Hepatocyte (in vitro differentiated cells): ENCODE results near the gene MAP3K8. TPM values are rescaled to one million over a fixed set of nuclear protein-coding genes. Genes with fewer than 3 reads are reported as not detected.

Experiments
- DNase-seq: peaks from one replicate; pipeline ENCODE4 v3.0.0-alpha.2; 2016; ENCODE audit warnings: low spot score
- H2AFZ ChIP-seq: fragments of 200-600 bp; sonication (generic); 2 replicates; pipeline ENCODE4 v1.6.0; 2016; ENCODE audit warnings: antibody characterized with exemption, mild to moderate bottlenecking
- H3K27ac ChIP-seq: fragments of 200-600 bp; sonication (generic); 2 replicates; pipeline ENCODE4 v1.5.1; 2016; ENCODE audit warnings: mild to moderate bottlenecking
- H3K27me3 ChIP-seq: fragments of 200-600 bp; sonication (generic); 2 replicates; pipeline ENCODE4 v1.6.1; 2016
- H3K36me3 ChIP-seq: fragments of 200-600 bp; sonication (generic); replicated peaks from 2 replicates; pipeline ENCODE4 v1.5.1; 2016; ENCODE audit warnings: low read depth; ENCODE audit not compliant: insufficient read depth
- H3K4me1 ChIP-seq: fragments of 200-600 bp; sonication (generic); 2 replicates; pipeline ENCODE4 v1.5.1; 2016; ENCODE audit warnings: mild to moderate bottlenecking, moderate library complexity; ENCODE audit not compliant: insufficient read depth
- H3K4me2 ChIP-seq: fragments of 200-600 bp; sonication (generic); 2 replicates; pipeline ENCODE4 v1.6.0; 2016
- H3K4me3 ChIP-seq: fragments of 200-600 bp; sonication (generic); 2 replicates; pipeline ENCODE4 v1.5.1; 2016; ENCODE audit warnings: mild to moderate bottlenecking
- H3K79me2 ChIP-seq: fragments of 200-600 bp; sonication (generic); 2 replicates; pipeline ENCODE4 v1.6.0; 2017; ENCODE audit warnings: mild to moderate bottlenecking
- H3K9me2 ChIP-seq: fragments of 200-600 bp; sonication (generic); replicated peaks from 2 replicates; pipeline ENCODE4 v1.6.0; 2017; ENCODE audit warnings: mild to moderate bottlenecking; ENCODE audit not compliant: insufficient read depth
- H3K9me3 ChIP-seq: fragments of 200-600 bp; sonication (generic); 2 replicates; pipeline ENCODE4 v1.5.1; 2016; ENCODE audit warnings: low read depth, mild to moderate bottlenecking
- H4K20me1 ChIP-seq: fragments of 200-600 bp; sonication (generic); 2 replicates; pipeline ENCODE4 v1.6.0; 2016; ENCODE audit warnings: mild to moderate bottlenecking; ENCODE audit not compliant: insufficient read depth, poor library complexity, severe bottlenecking
- EZH2 ChIP-seq: fragments of 200-600 bp; sonication (generic); IDR thresholded peaks from 2 replicates; pipeline ENCODE4 v1.6.1; 2016; ENCODE audit warnings: antibody characterized with exemption, mild to moderate bottlenecking, borderline replicate concordance
- EZH2phosphoT487 ChIP-seq: fragments of 200-600 bp; sonication (generic); IDR thresholded peaks from one replicate; pipeline ENCODE4 v1.6.1; 2018; ENCODE audit warnings: antibody characterized with exemption, mild to moderate bottlenecking, low read depth, moderate library complexity; ENCODE audit not compliant: unreplicated experiment, severe bottlenecking
- WGBS: methylation state at CpG from one replicate; pipeline ENCODE4 v1.1.6; 2016; ENCODE audit warnings: low lambda C conversion rate; ENCODE audit errors: missing lambda C conversion rate; 5-methylcytosine and 5-hydroxymethylcytosine counted together
- polyA plus RNA-seq: library from polyadenylated mRNA; unstranded; fragments of >200 nt; fragmentation: Nextera tagmentation; extraction: Ambion mirVana; gene quantifications from 2 replicates; pipeline ENCODE4 v1.2.1, GENCODE V29; 2016
- total RNA-seq: library from RNA; depleted of rRNA; stranded (reverse); fragments of >200 nt; gene quantifications from 2 replicates; pipeline ENCODE4 v1.2.3, GENCODE V29; 2014
- TF ChIP-seq, protein P1 (sequence below): fragments of 200-600 bp; sonication (generic); IDR thresholded peaks from 2 replicates; pipeline ENCODE4 v1.5.1; 2016; ENCODE audit warnings: antibody characterized with exemption, mild to moderate bottlenecking; ENCODE audit not compliant: poor library complexity

Gene MAP3K8
- total and polyA plus RNA-seq, 2 experiments from 2014 or later: 23.0 to 40.0 TPM

DNA sequence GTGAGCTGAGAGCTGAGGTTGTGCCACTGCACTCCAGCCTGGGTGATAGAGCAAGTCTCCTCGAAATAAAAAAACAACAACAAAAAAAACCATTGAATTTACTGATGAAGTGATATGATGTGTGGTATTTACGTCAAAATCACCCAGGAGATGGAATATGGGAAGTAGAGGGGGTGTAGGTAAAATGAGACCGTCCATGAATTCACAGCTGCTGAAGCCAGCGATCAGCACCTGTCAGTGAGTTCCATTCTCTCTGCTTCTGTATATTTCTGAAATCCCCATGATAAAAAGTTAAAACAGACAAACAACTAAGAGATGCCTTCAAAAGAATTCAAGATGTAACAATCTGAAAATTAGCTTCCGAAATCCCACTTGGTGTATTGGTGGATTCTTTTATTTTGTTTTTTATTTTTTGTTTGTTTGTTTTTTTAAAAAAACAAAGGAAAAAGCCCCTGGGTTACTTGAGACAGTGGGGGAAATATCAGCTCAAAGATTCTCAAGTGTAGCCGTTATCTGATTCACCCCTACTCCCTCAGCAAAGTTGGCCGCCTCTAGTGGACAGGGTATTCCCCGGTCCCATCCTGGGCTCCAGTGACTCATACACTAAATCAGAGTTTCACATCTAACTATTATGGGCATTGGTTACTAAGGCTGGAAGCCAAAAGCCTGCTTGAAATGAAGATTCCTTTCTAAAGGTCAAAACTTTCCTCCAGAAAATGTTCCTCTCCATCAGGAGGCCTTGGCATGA lies 76.4 kb downstream of the MAP3K8 start:
- no peaks in the 10 kb centered on the region for H3K79me2 ChIP-seq
- H3K9me2 ChIP-seq: no peaks in the 10 kb centered on the region
- H3K4me3 ChIP-seq: no peak overlapping the region
- H3K4me2 ChIP-seq: no peak overlapping the region
- TF ChIP-seq, protein P1, sequence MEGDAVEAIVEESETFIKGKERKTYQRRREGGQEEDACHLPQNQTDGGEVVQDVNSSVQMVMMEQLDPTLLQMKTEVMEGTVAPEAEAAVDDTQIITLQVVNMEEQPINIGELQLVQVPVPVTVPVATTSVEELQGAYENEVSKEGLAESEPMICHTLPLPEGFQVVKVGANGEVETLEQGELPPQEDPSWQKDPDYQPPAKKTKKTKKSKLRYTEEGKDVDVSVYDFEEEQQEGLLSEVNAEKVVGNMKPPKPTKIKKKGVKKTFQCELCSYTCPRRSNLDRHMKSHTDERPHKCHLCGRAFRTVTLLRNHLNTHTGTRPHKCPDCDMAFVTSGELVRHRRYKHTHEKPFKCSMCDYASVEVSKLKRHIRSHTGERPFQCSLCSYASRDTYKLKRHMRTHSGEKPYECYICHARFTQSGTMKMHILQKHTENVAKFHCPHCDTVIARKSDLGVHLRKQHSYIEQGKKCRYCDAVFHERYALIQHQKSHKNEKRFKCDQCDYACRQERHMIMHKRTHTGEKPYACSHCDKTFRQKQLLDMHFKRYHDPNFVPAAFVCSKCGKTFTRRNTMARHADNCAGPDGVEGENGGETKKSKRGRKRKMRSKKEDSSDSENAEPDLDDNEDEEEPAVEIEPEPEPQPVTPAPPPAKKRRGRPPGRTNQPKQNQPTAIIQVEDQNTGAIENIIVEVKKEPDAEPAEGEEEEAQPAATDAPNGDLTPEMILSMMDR: peak; percentile 4
- TF ChIP-seq EZH2phosphoT487 (no peak), EZH2 (no peak)
- H3K36me3 ChIP-seq: no peaks in the 10 kb centered on the region
- peak; percentile 33 for DNase-seq
- H3K27me3 ChIP-seq: no peaks in the 10 kb centered on the region
- no peaks in the 10 kb centered on the region for H3K4me1 ChIP-seq
- WGBS: 68% methylated on average over 8 of the region's 8 CpGs
- no peaks in the 10 kb centered on the region for H4K20me1 ChIP-seq
- no peak overlapping the region for H2AFZ ChIP-seq
- H3K27ac ChIP-seq: no peak overlapping the region
- H3K9me3 ChIP-seq: no peaks in the 10 kb centered on the region

DNA sequence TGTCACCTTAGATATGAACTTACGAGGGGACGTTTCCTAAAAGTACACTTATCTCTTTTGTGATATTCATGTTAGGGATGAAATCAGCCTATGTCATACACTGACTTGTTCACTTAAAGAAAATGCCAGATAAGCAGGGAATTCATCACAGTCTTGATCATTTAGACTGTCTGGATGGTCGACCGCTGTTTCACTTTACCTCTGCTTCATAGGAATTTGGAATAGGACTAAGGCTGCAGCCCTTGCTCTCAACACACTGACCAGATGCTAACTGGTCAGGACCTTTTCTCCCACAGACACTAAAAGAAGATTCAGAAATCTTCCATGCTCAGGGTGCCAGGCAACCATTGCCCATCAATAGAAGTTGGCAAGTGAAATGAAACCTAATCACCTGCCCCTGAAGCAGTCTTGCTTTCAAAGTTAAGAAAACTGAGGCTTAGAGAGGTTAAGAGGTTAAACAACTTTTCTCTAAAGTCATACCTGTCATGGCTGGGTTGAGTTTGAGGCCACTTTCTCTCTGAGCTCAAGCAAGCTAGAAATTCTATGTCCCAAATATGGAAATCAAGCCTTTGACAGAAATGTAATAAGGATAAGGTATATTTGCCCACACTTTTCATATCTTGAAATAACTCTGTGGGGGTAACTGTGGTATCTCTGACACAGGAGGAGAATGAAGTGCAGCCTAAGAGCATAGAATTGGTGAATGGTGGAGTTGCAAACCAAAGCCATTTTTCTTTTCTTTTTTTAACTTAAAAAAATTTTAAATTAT lies 77.1 kb downstream of the MAP3K8 start:
- Histone ChIP-seq H2AFZ (no peak overlapping the region), H3K4me2 (no peak overlapping the region), H3K4me3 (no peak overlapping the region), H3K27me3 (no peaks in the 10 kb centered on the region), H3K9me3 (no peaks in the 10 kb centered on the region), H3K36me3 (no peaks in the 10 kb centered on the region), H3K4me1 (no peaks in the 10 kb centered on the region), H3K9me2 (no peaks in the 10 kb centered on the region), H3K79me2 (no peaks in the 10 kb centered on the region), H4K20me1 (no peaks in the 10 kb centered on the region), H3K27ac (no peak overlapping the region)
- no peak for DNase-seq
- no peak for TF ChIP-seq EZH2
- TF ChIP-seq EZH2phosphoT487: no peak
- TF ChIP-seq, protein P1: no peak
- WGBS: 76% methylated on average over 4 of the region's 4 CpGs

Other genes starting within 250 kb of the MAP3K8 start
- 17.8 and 21.0 TPM in 2 replicates for gene MTPAP, start 84.9 kb upstream of the MAP3K8 start, total RNA-seq
- gene MTPAP, start 84.9 kb upstream of the MAP3K8 start, polyA plus RNA-seq: 11.7 and 13.2 TPM in 2 replicates
- gene LYZL2, start 195.6 kb downstream of the MAP3K8 start, total RNA-seq: not detected in 2 replicates
- not detected in 2 replicates for gene LYZL2, start 195.6 kb downstream of the MAP3K8 start, polyA plus RNA-seq